WTC11 (cell line): ENCODE results near the gene MAP3K10. TPM values are rescaled to one million over a fixed set of nuclear protein-coding genes. Genes with fewer than 3 reads are reported as not detected.

Source experiments
- ATAC-seq: fragments of 200-7000 bp; cut with Tn5 transposase; 2 replicates; pipeline ENCODE4 v1.10.0; 2021; ENCODE audit warnings: mild to moderate bottlenecking, moderate library complexity
- CTCF ChIA-PET: fragments of 300-600 bp; sonication (Branson Sonifier 250); formaldehyde crosslinking; loops from one replicate; lab custom pipeline; 2021; ENCODE audit warnings: antibody characterized with exemption; lab: Charles Lee
- POLR2A ChIA-PET: fragments of 350-600 bp; sonication (Branson Sonifier 250); formaldehyde crosslinking; loops from one replicate; lab custom pipeline; 2021; ENCODE audit warnings: antibody characterized with exemption; lab: Charles Lee
- DNase-seq: peaks from one replicate; pipeline ENCODE4 v3.0.0; 2021; ENCODE audit warnings: low spot score
- H3K27ac Mint-ChIP-seq: 2 replicates; pipeline ENCODE4 v1.8.0; 2021; ENCODE audit warnings: mixed read lengths
- H3K27me3 Mint-ChIP-seq: 2 replicates; pipeline ENCODE4 v1.8.0; 2021; ENCODE audit warnings: low read depth, mild to moderate bottlenecking, moderate library complexity, mixed read lengths
- H3K36me3 Mint-ChIP-seq: 2 replicates; pipeline ENCODE4 v1.8.0; 2021; ENCODE audit warnings: mixed read lengths
- H3K4me1 Mint-ChIP-seq: 2 replicates; pipeline ENCODE4 v1.8.0; 2022; ENCODE audit warnings: mixed read lengths
- H3K4me3 Mint-ChIP-seq: 2 replicates; pipeline ENCODE4 v1.8.0; 2021; ENCODE audit warnings: mild to moderate bottlenecking, moderate library complexity, mixed read lengths
- H3K9me3 Mint-ChIP-seq: 2 replicates; pipeline ENCODE4 v1.8.0; 2021; ENCODE audit warnings: mixed read lengths
- CBFB ChIP-seq: sonication (generic); formaldehyde crosslinking; IDR thresholded peaks from 2 replicates; pipeline ENCODE4 v1.8.1; 2022; ENCODE audit warnings: mild to moderate bottlenecking, low read depth, missing genetic modification reagents
- CREM ChIP-seq: sonication (generic); formaldehyde crosslinking; IDR thresholded peaks from 2 replicates; pipeline ENCODE4 v1.8.1; 2022; ENCODE audit warnings: mild to moderate bottlenecking, missing genetic modification reagents, moderate library complexity
- CTCF ChIP-seq: fragments of 200-600 bp; IDR thresholded peaks from 2 replicates; pipeline ENCODE4 v1.8.0; 2022; ENCODE audit warnings: antibody characterized with exemption
- E2F5 ChIP-seq: sonication (generic); formaldehyde crosslinking; IDR thresholded peaks from 2 replicates; pipeline ENCODE4 v1.8.1; 2022; ENCODE audit warnings: mild to moderate bottlenecking, moderate library complexity, missing genetic modification reagents
- GABPB1 ChIP-seq: sonication (generic); formaldehyde crosslinking; IDR thresholded peaks from 2 replicates; pipeline ENCODE4 v1.8.1; 2023; ENCODE audit warnings: mild to moderate bottlenecking, missing genetic modification reagents
- OVOL2 ChIP-seq: fragments of 250-450 bp; sonication (Bioruptor Pico); IDR thresholded peaks from 2 replicates; pipeline ENCODE4 v1.9.0; 2021; ENCODE audit warnings: mild to moderate bottlenecking, borderline replicate concordance
- SOX15 ChIP-seq: fragments of 250-450 bp; sonication (Bioruptor Pico); IDR thresholded peaks from 2 replicates; pipeline ENCODE4 v1.9.0; 2021; ENCODE audit warnings: mild to moderate bottlenecking
- ZNF396 ChIP-seq: fragments of 250-450 bp; sonication (Bioruptor Pico); IDR thresholded peaks from 2 replicates; pipeline ENCODE4 v1.8.0; 2021; ENCODE audit warnings: mild to moderate bottlenecking, moderate library complexity, borderline replicate concordance
- ZNF416 ChIP-seq: fragments of 250-450 bp; sonication (Bioruptor Pico); IDR thresholded peaks from 2 replicates; pipeline ENCODE4 v1.9.0; 2021; ENCODE audit warnings: mild to moderate bottlenecking, inconsistent platforms
- total RNA-seq: library from RNA; stranded (reverse); gene quantifications from 3 replicates; pipeline ENCODE4 v1.2.3, GENCODE V29; 2021
- TF ChIP-seq, protein P1 (sequence below): sonication (generic); formaldehyde crosslinking; IDR thresholded peaks from 2 replicates; pipeline ENCODE4 v1.8.1; 2022; ENCODE audit warnings: missing genetic modification reagents, borderline replicate concordance
- TF ChIP-seq, protein P2 (sequence below): sonication (generic); formaldehyde crosslinking; IDR thresholded peaks from 2 replicates; pipeline ENCODE4 v1.8.1; 2023; ENCODE audit warnings: mild to moderate bottlenecking, moderate library complexity, missing genetic modification reagents
- TF ChIP-seq, protein P3 (sequence below): fragments of 250-450 bp; sonication (Bioruptor Pico); IDR thresholded peaks from 2 replicates; pipeline ENCODE4 v1.9.0; 2021; ENCODE audit warnings: mild to moderate bottlenecking
- TF ChIP-seq, protein P4 (sequence below): sonication (generic); formaldehyde crosslinking; IDR thresholded peaks from 2 replicates; pipeline ENCODE4 v1.8.1; 2023; ENCODE audit warnings: mild to moderate bottlenecking, missing genetic modification reagents, moderate library complexity
- TF ChIP-seq, protein P5 (sequence below): sonication (generic); formaldehyde crosslinking; IDR thresholded peaks from 2 replicates; pipeline ENCODE4 v1.8.1; 2023; ENCODE audit warnings: mild to moderate bottlenecking, missing genetic modification reagents

Gene MAP3K10
- total RNA-seq, 1 experiment from 2014 or later: 23.5 TPM

GRCh38 chr19:40224342-40225150 lies 33.3 kb downstream of the MAP3K10 start:
- H3K27ac Mint-ChIP-seq: no peak overlapping the region
- DNase-seq (no peak), ATAC-seq (no peak)
- H3K4me3 Mint-ChIP-seq: no peak overlapping the region
- ChIA-PET POLR2A (no interaction called here), CTCF (interaction anchor here (1.1 to 3.5 kb wide), 3 partner anchors 7 to 81 kb away, joined by 3 to 17 read pairs (median 6); partner anchors contain the start of gene TTC9B)
- H3K4me1 Mint-ChIP-seq: peaks cover 17% of the 10 kb centered on the region
- H3K27me3 Mint-ChIP-seq: peaks cover 60% of the 10 kb centered on the region
- peaks cover 5% of the 10 kb centered on the region for H3K9me3 Mint-ChIP-seq
- H3K36me3 Mint-ChIP-seq: peaks cover 3% of the 10 kb centered on the region; the same call in 1 of the 2 replicates
- TF ChIP-seq, protein P1, sequence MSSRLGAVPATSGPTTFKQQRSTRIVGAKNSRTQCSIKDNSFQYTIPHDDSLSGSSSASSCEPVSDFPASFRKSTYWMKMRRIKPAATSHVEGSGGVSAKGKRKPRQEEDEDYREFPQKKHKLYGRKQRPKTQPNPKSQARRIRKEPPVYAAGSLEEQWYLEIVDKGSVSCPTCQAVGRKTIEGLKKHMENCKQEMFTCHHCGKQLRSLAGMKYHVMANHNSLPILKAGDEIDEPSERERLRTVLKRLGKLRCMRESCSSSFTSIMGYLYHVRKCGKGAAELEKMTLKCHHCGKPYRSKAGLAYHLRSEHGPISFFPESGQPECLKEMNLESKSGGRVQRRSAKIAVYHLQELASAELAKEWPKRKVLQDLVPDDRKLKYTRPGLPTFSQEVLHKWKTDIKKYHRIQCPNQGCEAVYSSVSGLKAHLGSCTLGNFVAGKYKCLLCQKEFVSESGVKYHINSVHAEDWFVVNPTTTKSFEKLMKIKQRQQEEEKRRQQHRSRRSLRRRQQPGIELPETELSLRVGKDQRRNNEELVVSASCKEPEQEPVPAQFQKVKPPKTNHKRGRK (CRISPR knock-in tag): no peak

- TF ChIP-seq, protein P2, sequence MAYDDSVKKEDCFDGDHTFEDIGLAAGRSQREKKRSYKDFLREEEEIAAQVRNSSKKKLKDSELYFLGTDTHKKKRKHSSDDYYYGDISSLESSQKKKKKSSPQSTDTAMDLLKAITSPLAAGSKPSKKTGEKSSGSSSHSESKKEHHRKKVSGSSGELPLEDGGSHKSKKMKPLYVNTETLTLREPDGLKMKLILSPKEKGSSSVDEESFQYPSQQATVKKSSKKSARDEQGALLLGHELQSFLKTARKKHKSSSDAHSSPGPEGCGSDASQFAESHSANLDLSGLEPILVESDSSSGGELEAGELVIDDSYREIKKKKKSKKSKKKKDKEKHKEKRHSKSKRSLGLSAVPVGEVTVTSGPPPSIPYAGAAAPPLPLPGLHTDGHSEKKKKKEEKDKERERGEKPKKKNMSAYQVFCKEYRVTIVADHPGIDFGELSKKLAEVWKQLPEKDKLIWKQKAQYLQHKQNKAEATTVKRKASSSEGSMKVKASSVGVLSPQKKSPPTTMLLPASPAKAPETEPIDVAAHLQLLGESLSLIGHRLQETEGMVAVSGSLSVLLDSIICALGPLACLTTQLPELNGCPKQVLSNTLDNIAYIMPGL: no peak
- TF ChIP-seq, protein P3, sequence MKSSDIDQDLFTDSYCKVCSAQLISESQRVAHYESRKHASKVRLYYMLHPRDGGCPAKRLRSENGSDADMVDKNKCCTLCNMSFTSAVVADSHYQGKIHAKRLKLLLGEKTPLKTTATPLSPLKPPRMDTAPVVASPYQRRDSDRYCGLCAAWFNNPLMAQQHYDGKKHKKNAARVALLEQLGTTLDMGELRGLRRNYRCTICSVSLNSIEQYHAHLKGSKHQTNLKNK: no peak
- no peak for TF ChIP-seq SOX15
- TF ChIP-seq, protein P4, sequence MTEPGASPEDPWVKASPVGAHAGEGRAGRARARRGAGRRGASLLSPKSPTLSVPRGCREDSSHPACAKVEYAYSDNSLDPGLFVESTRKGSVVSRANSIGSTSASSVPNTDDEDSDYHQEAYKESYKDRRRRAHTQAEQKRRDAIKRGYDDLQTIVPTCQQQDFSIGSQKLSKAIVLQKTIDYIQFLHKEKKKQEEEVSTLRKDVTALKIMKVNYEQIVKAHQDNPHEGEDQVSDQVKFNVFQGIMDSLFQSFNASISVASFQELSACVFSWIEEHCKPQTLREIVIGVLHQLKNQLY (CRISPR knock-in tag): no peak
- TF ChIP-seq, all 79 proteins: peak for 0
- H3K27ac Mint-ChIP-seq: no peak overlapping the region
- no peak for ATAC-seq
- peak overlapping the region; percentile 59 for H3K4me3 Mint-ChIP-seq
- POLR2A ChIA-PET: no interaction called here
- peaks cover 3% of the 10 kb centered on the region; the same call in 1 of the 2 replicates for H3K36me3 Mint-ChIP-seq
- peaks cover 49% of the 10 kb centered on the region for H3K27me3 Mint-ChIP-seq
- H3K4me1 Mint-ChIP-seq: peaks cover 25% of the 10 kb centered on the region
- CTCF ChIA-PET: interaction anchor here (0.6 to 3.5 kb wide), 4 partner anchors 8 to 128 kb away, joined by 3 to 17 read pairs (median 4); partner anchors contain the start of gene TTC9B
- DNase-seq: no peak
- peaks cover 5% of the 10 kb centered on the region for H3K9me3 Mint-ChIP-seq
Observed at GRCh38 chr19:40225440-40226305, 34.4 kb downstream of the MAP3K10 start.

DNA sequence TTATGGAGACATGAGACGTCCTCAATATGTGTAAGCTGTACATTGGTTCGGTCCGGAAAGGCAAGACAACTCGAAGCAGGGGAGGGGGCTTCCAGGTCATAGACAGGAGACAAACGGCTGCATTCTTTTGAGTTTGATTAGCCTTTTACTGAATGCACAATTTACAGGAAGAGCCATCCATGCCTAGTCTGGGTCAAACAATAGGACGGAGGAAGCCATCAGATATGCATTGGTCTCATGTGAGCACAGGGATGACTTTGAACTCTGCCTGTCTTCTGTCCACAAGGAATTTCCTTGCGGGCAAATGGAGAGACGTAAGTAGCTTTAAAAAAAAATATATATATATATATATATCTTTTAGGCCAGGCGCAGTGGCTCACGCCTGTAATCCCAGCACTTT lies 37.1 kb downstream of the MAP3K10 start:
- Mint-ChIP-seq H3K27ac (no peak overlapping the region), H3K4me1 (peaks cover 41% of the 10 kb centered on the region), H3K4me3 (no peak overlapping the region; the same call in 1 of the 2 replicates), H3K36me3 (no peaks in the 10 kb centered on the region), H3K9me3 (no peaks in the 10 kb centered on the region), H3K27me3 (peaks cover 44% of the 10 kb centered on the region)
- POLR2A ChIA-PET: no interaction called here
- TF ChIP-seq, protein P5, sequence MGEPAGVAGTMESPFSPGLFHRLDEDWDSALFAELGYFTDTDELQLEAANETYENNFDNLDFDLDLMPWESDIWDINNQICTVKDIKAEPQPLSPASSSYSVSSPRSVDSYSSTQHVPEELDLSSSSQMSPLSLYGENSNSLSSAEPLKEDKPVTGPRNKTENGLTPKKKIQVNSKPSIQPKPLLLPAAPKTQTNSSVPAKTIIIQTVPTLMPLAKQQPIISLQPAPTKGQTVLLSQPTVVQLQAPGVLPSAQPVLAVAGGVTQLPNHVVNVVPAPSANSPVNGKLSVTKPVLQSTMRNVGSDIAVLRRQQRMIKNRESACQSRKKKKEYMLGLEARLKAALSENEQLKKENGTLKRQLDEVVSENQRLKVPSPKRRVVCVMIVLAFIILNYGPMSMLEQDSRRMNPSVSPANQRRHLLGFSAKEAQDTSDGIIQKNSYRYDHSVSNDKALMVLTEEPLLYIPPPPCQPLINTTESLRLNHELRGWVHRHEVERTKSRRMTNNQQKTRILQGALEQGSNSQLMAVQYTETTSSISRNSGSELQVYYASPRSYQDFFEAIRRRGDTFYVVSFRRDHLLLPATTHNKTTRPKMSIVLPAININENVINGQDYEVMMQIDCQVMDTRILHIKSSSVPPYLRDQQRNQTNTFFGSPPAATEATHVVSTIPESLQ (CRISPR knock-in tag): no peak
- TF ChIP-seq OVOL2 (CRISPR knock-in tag) (no peak), CTCF (no peak), ZNF396 (CRISPR knock-in tag) (no peak), GABPB1 (CRISPR knock-in tag) (no peak), CREM (CRISPR knock-in tag) (no peak), ZNF416 (CRISPR knock-in tag) (no peak), CBFB (CRISPR knock-in tag) (no peak), E2F5 (CRISPR knock-in tag) (no peak)
- no peak for ATAC-seq
- CTCF ChIA-PET: interaction anchor here (0.5 to 0.8 kb wide), 3 partner anchors 11 to 295 kb away, joined by 3 to 4 read pairs (median 3); no protein-coding TSS in a partner anchor
- DNase-seq: no peak
